Astrocyte of the hippocampus (primary cell): ENCODE measurements around the gene CGNL1.

Experiments
- DNase-seq: peaks from one replicate; pipeline ENCODE4 v3.0.0; 2011; ENCODE audit warnings: low read depth, low spot score

CGNL1 gene

GRCh38 chr15:57455929-57456328 lies 79.6 kb downstream of the CGNL1 start:
- no peak for DNase-seq

DNA sequence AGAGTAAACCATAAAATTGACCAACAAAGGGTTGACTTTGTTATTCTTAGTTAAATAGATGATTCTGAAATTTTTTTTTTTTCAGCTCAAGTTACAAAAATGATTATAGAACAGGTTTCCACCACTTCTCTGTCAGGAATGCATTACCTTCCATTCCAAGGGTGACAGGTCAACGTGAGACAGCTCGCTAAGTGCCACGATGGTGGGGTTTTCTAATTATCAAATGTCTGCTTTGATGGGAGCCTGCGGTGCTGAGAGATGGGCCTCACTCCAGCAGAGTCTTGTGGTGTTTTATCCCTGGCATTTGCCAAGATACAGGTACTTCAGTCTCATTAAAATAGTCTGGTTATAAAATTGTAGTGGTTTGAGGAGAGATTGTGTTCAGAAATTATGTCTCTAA lies 80.3 kb downstream of the CGNL1 start:
- no peak for DNase-seq

GRCh38 chr15:57457726-57458125 lies 81.4 kb downstream of the CGNL1 start:
- peak; percentile 43 for DNase-seq

GRCh38 chr15:57458356-57458781 lies 82.1 kb downstream of the CGNL1 start:
- no peak for DNase-seq

- DNase-seq: no peak
Measured at GRCh38 chr15:57460208-57460816, 84.0 kb downstream of the CGNL1 start.

- no peak for DNase-seq
Measured at GRCh38 chr15:57461541-57461940, 85.2 kb downstream of the CGNL1 start.

DNA sequence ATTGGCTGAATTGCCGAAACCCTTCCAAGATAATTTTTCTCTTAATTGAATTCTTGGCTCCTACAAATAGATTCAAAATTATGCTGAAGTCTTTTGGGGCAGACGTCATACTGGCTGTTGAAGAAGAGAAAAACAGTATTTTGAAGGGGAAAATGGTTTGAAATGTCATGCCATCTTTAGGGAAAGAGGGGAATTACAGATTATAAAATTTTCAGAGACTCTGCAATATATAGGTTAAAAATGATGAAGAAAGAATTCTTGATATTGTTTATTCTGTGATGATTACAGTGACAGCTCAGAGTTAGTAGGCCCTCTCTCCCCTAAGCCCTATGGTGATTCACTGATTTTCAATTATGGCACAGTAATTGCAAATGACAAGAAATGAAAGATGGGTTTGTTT lies 86.1 kb downstream of the CGNL1 start:
- peak; percentile 52 for DNase-seq

- no peak for DNase-seq
Measured at GRCh38 chr15:57463360-57463759, 87.1 kb downstream of the CGNL1 start.

- no peak for DNase-seq
Measured at GRCh38 chr15:57464480-57464879, 88.2 kb downstream of the CGNL1 start.

- no peak for DNase-seq
Measured at GRCh38 chr15:57468486-57468885, 92.2 kb downstream of the CGNL1 start.

DNA sequence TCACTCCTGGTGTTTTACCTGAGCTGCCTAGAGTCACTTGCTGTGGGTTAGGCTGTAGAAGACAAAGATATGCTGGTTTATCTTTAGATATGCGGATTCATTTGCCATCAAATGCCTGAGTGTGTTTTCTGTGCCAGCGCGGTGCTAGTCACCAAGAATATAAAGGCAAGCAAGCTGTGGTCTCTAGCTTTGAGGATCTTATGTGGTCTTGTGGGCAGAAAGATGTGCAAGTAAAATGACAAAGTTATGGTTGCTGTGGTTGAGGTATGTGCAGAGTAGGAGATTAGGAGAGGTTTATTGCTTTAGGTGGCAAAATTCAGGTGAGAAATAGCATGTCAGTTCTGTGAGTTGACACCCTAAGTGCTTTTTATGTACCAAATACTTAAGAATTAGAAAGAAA lies 94.2 kb downstream of the CGNL1 start:
- DNase-seq: no peak

DNA sequence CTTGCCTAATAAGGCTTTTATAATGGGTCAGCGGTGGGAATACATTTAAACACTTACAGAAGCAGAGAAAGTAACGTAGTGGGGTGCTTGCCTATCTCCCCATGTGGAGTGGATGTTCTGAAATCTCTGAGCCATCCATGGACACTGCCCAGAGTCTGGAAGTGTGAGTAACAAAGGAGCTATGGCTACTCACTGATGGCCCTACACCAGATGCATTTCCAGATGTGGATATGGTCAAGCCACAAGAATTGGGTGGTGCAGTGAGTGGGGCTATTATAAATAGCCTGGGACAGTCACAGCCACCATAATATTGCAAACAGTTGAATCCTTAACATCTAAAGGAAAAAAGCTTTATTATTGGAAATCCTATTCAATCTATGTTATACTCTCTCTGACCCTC lies 96.6 kb downstream of the CGNL1 start:
- DNase-seq: no peak

GRCh38 chr15:57476533-57476975 lies 100.2 kb downstream of the CGNL1 start:
- DNase-seq: peak; percentile 89

DNA sequence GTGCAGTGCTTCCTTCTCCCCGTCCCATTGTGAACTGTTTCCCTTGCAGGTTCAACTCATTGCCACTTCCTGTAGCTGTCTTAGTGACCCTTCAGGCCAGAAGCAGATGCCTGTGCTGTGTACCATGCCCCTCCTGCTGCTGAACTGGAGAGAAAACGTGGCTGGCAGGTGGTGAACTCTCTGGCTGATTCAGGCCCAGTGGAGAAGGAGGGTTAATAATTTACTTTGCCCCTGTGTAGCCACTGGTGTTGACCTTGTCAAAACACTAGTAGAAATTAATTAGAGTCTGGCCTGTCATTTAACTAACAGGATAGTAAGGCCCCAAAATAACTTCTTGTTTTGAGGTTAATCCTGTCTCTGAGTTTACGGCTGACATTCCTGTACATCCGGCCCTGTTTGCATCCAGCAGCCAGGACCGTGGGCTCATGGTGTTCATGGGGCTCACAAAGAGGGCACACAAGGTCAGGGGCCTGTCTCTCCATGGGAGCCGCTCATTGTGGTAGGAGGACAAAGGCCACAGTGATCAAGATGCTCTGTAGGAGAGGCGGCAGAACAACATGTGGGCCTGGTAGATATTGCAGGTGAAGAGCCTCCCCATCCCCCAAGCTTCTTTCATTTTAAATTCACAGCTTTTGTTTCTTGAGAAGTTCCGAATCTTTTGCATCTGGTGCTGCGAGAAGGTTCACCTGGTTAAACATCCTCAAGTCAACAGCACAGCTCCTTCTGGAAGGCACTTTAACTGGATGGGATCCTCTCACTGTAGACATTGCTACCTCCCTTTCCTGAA lies 101.6 kb downstream of the CGNL1 start:
- DNase-seq: no peak

GRCh38 chr15:57479005-57479404 lies 102.7 kb downstream of the CGNL1 start:
- no peak for DNase-seq

DNA sequence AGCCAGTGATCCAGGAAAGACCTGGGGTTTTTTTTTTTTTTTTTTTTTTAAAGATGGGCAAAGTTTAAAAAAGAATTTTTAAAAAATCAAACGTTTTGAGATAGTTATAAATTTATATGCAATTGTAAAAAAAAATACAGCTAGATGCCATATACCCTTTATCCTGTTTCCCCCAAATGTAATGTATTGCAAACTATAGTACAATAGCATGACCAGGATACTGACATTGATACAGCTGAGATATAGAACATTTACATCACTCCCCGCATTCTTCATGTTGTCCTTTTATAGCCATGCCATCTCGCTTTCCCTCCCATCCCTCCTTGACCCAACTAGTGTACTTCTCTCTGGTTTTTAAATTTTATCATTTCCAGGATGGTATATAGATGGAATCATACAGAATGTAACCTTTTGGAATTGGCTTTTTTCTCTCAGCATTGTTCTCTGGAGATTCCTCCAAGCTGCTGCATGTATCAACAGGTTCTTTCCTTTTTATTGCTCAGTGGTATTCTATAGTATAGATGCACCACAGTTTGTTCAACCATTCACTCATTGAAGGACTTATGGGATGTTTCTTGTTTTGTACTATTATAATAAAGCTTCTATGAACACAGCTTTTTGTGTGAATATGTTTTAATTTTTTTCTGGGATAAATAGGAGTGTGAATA lies 104.9 kb downstream of the CGNL1 start:
- DNase-seq: no peak

GRCh38 chr15:57485869-57486268 lies 109.6 kb downstream of the CGNL1 start:
- DNase-seq: peak; percentile 89

DNA sequence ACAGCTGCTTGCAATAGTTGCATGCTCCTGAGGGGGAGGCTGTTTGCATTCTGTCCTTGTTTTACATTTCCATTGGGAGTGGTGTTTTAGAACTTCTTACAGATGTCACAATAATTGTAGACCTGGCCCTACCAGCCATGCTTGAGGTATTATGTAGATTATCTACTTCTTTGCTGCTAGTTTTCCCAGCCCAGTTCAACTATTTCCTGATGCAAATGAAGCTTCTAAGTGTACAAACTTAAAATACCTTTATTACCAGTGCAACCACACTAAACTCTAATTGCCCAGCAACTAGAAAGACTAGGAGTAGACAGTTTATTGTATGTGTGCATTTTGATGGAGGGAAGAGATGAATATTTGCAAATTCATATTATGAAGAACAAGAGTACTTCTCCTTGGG lies 110.5 kb downstream of the CGNL1 start:
- DNase-seq: no peak

GRCh38 chr15:57489122-57489521 lies 112.8 kb downstream of the CGNL1 start:
- DNase-seq: no peak

DNA sequence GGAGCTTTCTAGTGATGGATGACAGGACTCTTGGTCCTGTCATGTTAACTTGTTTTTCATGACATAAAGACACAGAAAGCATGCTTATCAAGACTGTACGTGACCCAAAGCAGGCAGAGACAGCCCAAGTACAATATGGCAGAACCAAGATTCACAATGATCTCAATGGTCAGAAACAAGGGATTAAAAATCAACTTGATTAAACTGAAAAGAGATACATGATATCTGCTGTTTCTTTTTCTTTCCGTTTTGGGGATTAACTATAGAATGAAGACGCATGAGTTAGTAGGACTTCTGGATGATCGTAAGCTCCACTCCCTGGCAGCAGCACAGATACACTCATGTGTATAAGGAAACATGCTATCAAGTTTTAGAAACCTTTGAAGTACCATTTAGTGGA lies 117.0 kb downstream of the CGNL1 start:
- no peak for DNase-seq

GRCh38 chr15:57494581-57494980 lies 118.3 kb downstream of the CGNL1 start:
- DNase-seq: no peak

DNA sequence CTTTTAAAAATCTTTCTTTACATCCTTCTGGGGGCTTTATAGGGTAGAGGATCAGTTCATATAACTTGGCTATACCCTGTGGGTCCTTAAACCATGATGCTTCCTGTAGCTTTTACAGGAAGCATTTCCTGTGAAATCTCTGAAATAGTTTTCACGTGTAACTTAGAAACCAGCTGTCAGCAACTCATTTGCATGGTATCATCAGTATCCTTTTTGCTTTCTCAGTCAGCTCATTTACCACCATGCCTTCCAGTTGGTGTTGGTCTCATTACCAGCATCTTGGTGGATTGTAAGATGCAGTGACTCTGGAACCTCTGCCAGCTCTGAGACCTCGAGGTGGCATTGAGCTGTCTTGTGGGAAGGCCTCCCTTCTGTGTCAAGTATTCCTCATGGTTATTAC lies 118.7 kb downstream of the CGNL1 start:
- DNase-seq: no peak
